RWPE2 (cell line): ENCODE results near the gene ZNF512B.
A peak's percentile ranks its signal among the peaks of the same experiment; 100 is the strongest.

Experiments used
- ATAC-seq: fragments of 200-7000 bp; cut with Tn5 transposase; 3 replicates; pipeline ENCODE4 v1.9.1; 2021; ENCODE audit warnings: low read depth
- DNase-seq: peaks from one replicate; pipeline ENCODE4 v3.0.0-alpha.2; 2020; ENCODE audit warnings: low spot score
- H3K27ac ChIP-seq: fragments of 450-650 bp; 2 replicates; pipeline ENCODE4 v1.5.1; 2017; ENCODE audit warnings: mild to moderate bottlenecking; ENCODE audit not compliant: poor library complexity, severe bottlenecking
- H3K27me3 ChIP-seq: fragments of 250-450 bp; sonication (Bioruptor Pico); 2 replicates; pipeline ENCODE4 v1.5.1; 2021; ENCODE audit warnings: mild to moderate bottlenecking, moderate library complexity; ENCODE audit not compliant: insufficient read depth, poor library complexity, severe bottlenecking
- H3K36me3 ChIP-seq: fragments of 250-450 bp; sonication (Bioruptor Pico); 2 replicates; pipeline ENCODE4 v1.5.1; 2020; ENCODE audit warnings: low read depth, mild to moderate bottlenecking, moderate library complexity
- H3K4me1 ChIP-seq: fragments of 250-450 bp; sonication (Bioruptor Pico); 2 replicates; pipeline ENCODE4 v1.5.1; 2021; ENCODE audit warnings: mild to moderate bottlenecking, moderate library complexity; ENCODE audit not compliant: insufficient read depth, poor library complexity, severe bottlenecking
- H3K4me3 ChIP-seq: fragments of 250-450 bp; sonication (Bioruptor Pico); 2 replicates; pipeline ENCODE4 v1.5.1; 2021; ENCODE audit warnings: mild to moderate bottlenecking, moderate library complexity; ENCODE audit not compliant: severe bottlenecking
- H3K9me3 ChIP-seq: fragments of 250-450 bp; sonication (Bioruptor Pico); 2 replicates; pipeline ENCODE4 v1.5.1; 2021; ENCODE audit warnings: mild to moderate bottlenecking, moderate library complexity; ENCODE audit not compliant: severe bottlenecking
- CTCF ChIP-seq: fragments of 450-650 bp; IDR thresholded peaks from one replicate; pipeline ENCODE4 v1.5.1; 2017; ENCODE audit warnings: mild to moderate bottlenecking, moderate library complexity; ENCODE audit not compliant: poor library complexity, severe bottlenecking

The ZNF512B gene

GRCh38 chr20:64010711-64011237 is 41.0 kb upstream of the ZNF512B start:
- ATAC-seq (0 out of 3 replicates have a peak, but pooled peaks have one; percentile 26), DNase-seq (no peak)
- Histone ChIP-seq H3K27me3 (no peaks in the 10 kb centered on the region), H3K36me3 (peaks cover 80% of the 10 kb centered on the region), H3K27ac (no peak overlapping the region), H3K4me3 (no peak overlapping the region), H3K9me3 (peaks cover 4% of the 10 kb centered on the region), H3K4me1 (no peaks in the 10 kb centered on the region)
- no peak for TF ChIP-seq CTCF

GRCh38 chr20:64009811-64010387 is 40.2 kb upstream of the ZNF512B start:
- Histone ChIP-seq H3K36me3 (peaks cover 80% of the 10 kb centered on the region), H3K9me3 (peaks cover 4% of the 10 kb centered on the region), H3K27ac (no peak overlapping the region), H3K4me3 (no peak overlapping the region), H3K4me1 (no peaks in the 10 kb centered on the region), H3K27me3 (no peaks in the 10 kb centered on the region)
- TF ChIP-seq CTCF: no peak
- DNase-seq (no peak), ATAC-seq (no peak)

GRCh38 chr20:64006902-64007301 is 37.2 kb upstream of the ZNF512B start:
- peaks cover 88% of the 10 kb centered on the region for H3K36me3 ChIP-seq
- H3K4me1 ChIP-seq: no peaks in the 10 kb centered on the region
- H3K4me3 ChIP-seq: no peak overlapping the region
- H3K27ac ChIP-seq: no peak overlapping the region
- no peaks in the 10 kb centered on the region for H3K27me3 ChIP-seq
- TF ChIP-seq CTCF: no peak
- peaks cover 4% of the 10 kb centered on the region for H3K9me3 ChIP-seq
- no peak for DNase-seq
- ATAC-seq: no peak; the same call in 2 of the 3 replicates

GRCh38 chr20:64006490-64006889 is 36.8 kb upstream of the ZNF512B start:
- peaks cover 4% of the 10 kb centered on the region for H3K9me3 ChIP-seq
- peaks cover 90% of the 10 kb centered on the region for H3K36me3 ChIP-seq
- H3K27me3 ChIP-seq: no peaks in the 10 kb centered on the region
- no peak overlapping the region for H3K27ac ChIP-seq
- no peaks in the 10 kb centered on the region for H3K4me1 ChIP-seq
- DNase-seq (no peak), ATAC-seq (no peak)
- no peak overlapping the region for H3K4me3 ChIP-seq
- no peak for TF ChIP-seq CTCF

- ATAC-seq (no peak), DNase-seq (no peak)
- TF ChIP-seq CTCF: no peak
- Histone ChIP-seq H3K9me3 (peaks cover 4% of the 10 kb centered on the region), H3K4me1 (no peaks in the 10 kb centered on the region), H3K4me3 (no peak overlapping the region), H3K36me3 (peaks cover 90% of the 10 kb centered on the region), H3K27ac (no peak overlapping the region), H3K27me3 (no peaks in the 10 kb centered on the region)
Measured at GRCh38 chr20:64005394-64005793, 35.7 kb upstream of the ZNF512B start.
